ENCODE results near the gene TPO. TPM values are rescaled to one million over a fixed set of nuclear protein-coding genes. Genes with fewer than 3 reads are reported as not detected.
"Not testable (repeated sequence)": the region's sequence is repeated elsewhere in the genome, so short reads cannot be mapped to it uniquely, and the experiment has no call there.

TPO gene
- total and polyA plus RNA-seq, 9 donors: 0.08 to 0.53 (median 0.18) TPM

DNA sequence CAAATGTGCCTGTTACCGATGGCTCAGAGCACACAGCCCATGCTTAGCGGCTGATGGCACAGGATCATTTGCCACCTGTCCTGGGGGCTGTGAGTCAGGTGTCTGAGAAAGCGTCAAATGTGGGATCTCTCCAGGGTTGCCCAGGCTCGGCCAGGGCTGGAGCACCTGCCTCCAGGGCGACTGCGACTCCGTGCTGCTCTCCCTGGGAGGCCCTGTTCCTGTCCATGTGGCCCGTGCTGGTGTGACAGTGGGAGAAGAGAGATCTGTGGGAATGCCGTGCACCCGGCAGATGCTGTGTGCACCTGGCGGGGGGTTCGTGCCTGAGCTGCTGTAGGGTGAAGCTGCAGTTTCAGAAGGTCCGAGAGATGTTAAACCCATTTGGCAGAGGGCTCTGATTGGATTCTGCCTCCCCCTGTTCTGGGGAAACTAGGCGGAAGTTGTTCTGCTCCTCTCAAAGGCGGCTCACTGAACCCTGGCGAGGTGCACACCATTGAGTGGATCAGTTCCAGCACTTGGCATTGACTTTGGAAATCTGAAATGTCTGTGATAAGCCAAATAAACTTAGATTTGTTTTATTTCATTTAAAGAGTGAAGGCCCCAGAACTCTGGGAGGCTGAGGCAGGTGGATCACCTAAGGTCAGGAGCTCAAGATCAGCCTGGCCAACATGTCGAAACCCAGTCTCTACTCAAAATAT, 34.7 kb upstream of the TPO start:
- 88% methylated on average over 15 of the region's 17 CpGs for WGBS (ENCODE audit: insufficient coverage)
- no peaks in the 10 kb centered on the region for H3K4me1 ChIP-seq (ENCODE audit: control insufficient read depth, insufficient read depth, low read length)

GRCh38 chr2:1381644-1382043, 31.6 kb upstream of the TPO start:
- Histone ChIP-seq H3K27ac (ENCODE audit: low read length) (no peak overlapping the region), H3K4me3 (ENCODE audit: low read length) (no peak overlapping the region), H3K27me3 (ENCODE audit: control insufficient read depth, insufficient read depth, low read length) (peaks cover 2% of the 10 kb centered on the region), H3K4me1 (ENCODE audit: control insufficient read depth, insufficient read depth, low read length) (no peaks in the 10 kb centered on the region), H3K9me3 (replicated peaks; ENCODE audit: control insufficient read depth, low read depth, low read length) (no peaks in the 10 kb centered on the region), H3K36me3 (ENCODE audit: control insufficient read depth, insufficient read depth, low read length) (no peaks in the 10 kb centered on the region)
- WGBS (ENCODE audit: insufficient coverage): no CpG with 5 or more reads among the region's 3 CpGs
- DNase-seq: no peak

More for the DNA sequence above, 34.7 kb upstream of the TPO start:
- Histone ChIP-seq H3K4me3 (ENCODE audit: low read length) (no peak overlapping the region), H3K9me3 (replicated peaks; ENCODE audit: control insufficient read depth, low read depth, low read length) (no peaks in the 10 kb centered on the region), H3K27ac (ENCODE audit: low read length) (no peak overlapping the region), H3K36me3 (ENCODE audit: control insufficient read depth, insufficient read depth, low read length) (no peaks in the 10 kb centered on the region), H3K27me3 (ENCODE audit: control insufficient read depth, insufficient read depth, low read length) (peaks cover 4% of the 10 kb centered on the region)
- DNase-seq: no peak

DNA sequence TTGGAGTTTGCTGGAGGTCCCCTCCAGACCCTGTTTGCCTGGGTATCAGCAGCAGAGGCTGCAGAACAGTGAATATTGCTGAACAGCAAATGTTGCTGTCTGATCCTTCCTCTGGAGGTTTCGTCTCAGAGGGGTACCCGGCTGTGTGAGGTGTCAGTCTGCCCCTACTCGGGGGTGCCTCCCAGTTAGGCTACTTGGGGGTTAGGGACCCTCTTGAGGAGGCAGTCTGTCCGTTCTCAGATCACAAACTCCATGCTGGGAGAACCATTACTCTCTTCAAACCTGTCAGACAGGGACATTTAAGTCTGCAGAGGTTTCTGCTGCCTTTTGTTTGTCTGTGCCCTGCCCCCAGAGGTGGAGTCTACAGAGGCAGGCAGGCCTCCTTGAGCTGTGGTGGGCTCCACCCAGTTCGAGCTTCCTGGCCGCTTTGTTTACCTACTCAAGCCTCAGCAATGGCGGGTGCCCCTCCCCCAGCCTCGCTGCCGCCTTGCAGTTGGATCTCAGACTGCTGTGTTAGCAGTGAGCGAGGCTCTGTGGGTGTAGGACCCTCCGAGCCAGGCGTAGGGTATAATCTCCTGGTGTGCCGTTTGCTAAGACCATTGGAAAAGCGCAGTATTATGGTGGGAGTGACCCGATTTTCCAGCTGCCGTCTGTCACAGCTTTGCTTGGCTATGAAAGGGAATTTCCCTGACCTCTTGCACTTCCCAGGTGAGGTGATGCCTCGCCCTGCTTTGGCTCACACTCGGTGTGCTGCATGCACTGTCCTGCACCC, 25.1 kb upstream of the TPO start:
- not testable (repeated sequence) for H3K27ac ChIP-seq (ENCODE audit: low read length); H3K4me1 ChIP-seq (ENCODE audit: control insufficient read depth, insufficient read depth, low read length); H3K4me3 ChIP-seq (ENCODE audit: low read length); DNase-seq; H3K9me3 ChIP-seq (replicated peaks; ENCODE audit: control insufficient read depth, low read depth, low read length); H3K36me3 ChIP-seq (ENCODE audit: control insufficient read depth, insufficient read depth, low read length); H3K27me3 ChIP-seq (ENCODE audit: control insufficient read depth, insufficient read depth, low read length)
- 71% methylated on average over 10 of the region's 18 CpGs for WGBS (ENCODE audit: insufficient coverage)

- not testable (repeated sequence) for H3K4me1 ChIP-seq (ENCODE audit: control insufficient read depth, insufficient read depth, low read length); H3K4me3 ChIP-seq (ENCODE audit: low read length)
- WGBS (ENCODE audit: insufficient coverage): 100% methylated on average over 1 of the region's 6 CpGs
Measured at GRCh38 chr2:1390118-1390517, 23.1 kb upstream of the TPO start.

DNA sequence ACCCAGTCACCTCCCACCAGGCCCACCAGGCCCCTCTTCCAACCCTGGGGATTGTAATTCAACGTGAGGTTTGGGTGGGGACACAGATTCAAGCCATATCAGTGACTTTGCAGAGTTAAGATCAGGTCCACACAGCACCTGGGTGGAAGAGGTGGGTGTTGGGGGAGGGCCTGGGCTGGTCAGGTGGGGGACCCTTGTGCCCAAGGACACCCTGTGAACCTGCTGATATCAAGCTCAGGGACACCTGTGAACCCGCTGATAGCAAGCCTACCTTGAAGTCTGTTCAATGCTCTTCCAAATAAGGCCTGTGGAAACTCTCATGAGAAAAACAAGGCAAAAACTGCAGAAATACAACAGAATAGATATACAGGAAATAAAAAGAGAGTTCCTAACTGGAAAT, 19.9 kb upstream of the TPO start:
- H3K4me1 ChIP-seq (ENCODE audit: control insufficient read depth, insufficient read depth, low read length): no peaks in the 10 kb centered on the region
- H3K27ac ChIP-seq (ENCODE audit: low read length): no peak overlapping the region
- no peaks in the 10 kb centered on the region for H3K36me3 ChIP-seq (ENCODE audit: control insufficient read depth, insufficient read depth, low read length)
- no peak overlapping the region for H3K4me3 ChIP-seq (ENCODE audit: low read length)
- DNase-seq: no peak
- WGBS (ENCODE audit: insufficient coverage): no CpG with 5 or more reads among the region's 2 CpGs
- no peaks in the 10 kb centered on the region for H3K9me3 ChIP-seq (replicated peaks; ENCODE audit: control insufficient read depth, low read depth, low read length)
- no peaks in the 10 kb centered on the region for H3K27me3 ChIP-seq (ENCODE audit: control insufficient read depth, insufficient read depth, low read length)

More at GRCh38 chr2:1390118-1390517, 23.1 kb upstream of the TPO start:
- H3K36me3 ChIP-seq (ENCODE audit: control insufficient read depth, insufficient read depth, low read length); DNase-seq; H3K27ac ChIP-seq (ENCODE audit: low read length); H3K27me3 ChIP-seq (ENCODE audit: control insufficient read depth, insufficient read depth, low read length); H3K9me3 ChIP-seq (replicated peaks; ENCODE audit: control insufficient read depth, low read depth, low read length): not testable (repeated sequence)

GRCh38 chr2:1394709-1395408, 18.4 kb upstream of the TPO start:
- Histone ChIP-seq H3K9me3 (replicated peaks; ENCODE audit: control insufficient read depth, low read depth, low read length) (no peaks in the 10 kb centered on the region), H3K27me3 (ENCODE audit: control insufficient read depth, insufficient read depth, low read length) (no peaks in the 10 kb centered on the region), H3K27ac (ENCODE audit: low read length) (no peak overlapping the region), H3K36me3 (ENCODE audit: control insufficient read depth, insufficient read depth, low read length) (no peaks in the 10 kb centered on the region), H3K4me1 (ENCODE audit: control insufficient read depth, insufficient read depth, low read length) (no peaks in the 10 kb centered on the region), H3K4me3 (ENCODE audit: low read length) (no peak overlapping the region)
- WGBS (ENCODE audit: insufficient coverage): 40% methylated on average over 1 of the region's 7 CpGs
- DNase-seq: no peak

DNA sequence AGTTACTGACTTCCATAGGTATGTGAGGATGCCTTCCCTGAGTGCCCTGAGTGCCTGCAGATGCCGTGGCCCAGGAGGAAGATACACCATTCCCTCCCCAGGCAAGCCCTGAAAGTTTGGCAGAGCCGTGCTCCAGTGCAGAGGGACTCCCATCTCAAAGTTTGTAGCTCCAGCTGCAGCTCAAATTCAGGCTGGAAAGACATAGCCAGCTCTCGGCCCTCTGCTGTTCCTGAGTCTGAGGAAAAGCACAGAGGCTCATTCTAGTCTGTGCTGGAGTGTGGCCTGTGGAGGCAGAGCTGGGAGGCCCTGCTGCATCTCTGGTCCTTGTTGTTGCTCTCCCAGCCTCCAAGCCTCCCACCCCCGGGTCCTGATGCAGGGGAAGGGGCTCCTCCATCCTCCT, 15.9 kb upstream of the TPO start:
- H3K9me3 ChIP-seq (replicated peaks; ENCODE audit: control insufficient read depth, low read depth, low read length): no peaks in the 10 kb centered on the region
- no peak overlapping the region for H3K27ac ChIP-seq (ENCODE audit: low read length)
- no peaks in the 10 kb centered on the region for H3K27me3 ChIP-seq (ENCODE audit: control insufficient read depth, insufficient read depth, low read length)
- peak; percentile 70 for DNase-seq
- WGBS (ENCODE audit: insufficient coverage): 27% methylated on average over 4 of the region's 4 CpGs
- no peaks in the 10 kb centered on the region for H3K36me3 ChIP-seq (ENCODE audit: control insufficient read depth, insufficient read depth, low read length)
- H3K4me1 ChIP-seq (ENCODE audit: control insufficient read depth, insufficient read depth, low read length): no peaks in the 10 kb centered on the region
- H3K4me3 ChIP-seq (ENCODE audit: low read length): no peak overlapping the region

GRCh38 chr2:1398191-1398590, 15.1 kb upstream of the TPO start:
- no peak overlapping the region for H3K4me3 ChIP-seq (ENCODE audit: low read length)
- WGBS (ENCODE audit: insufficient coverage): 86% methylated on average over 5 of the region's 7 CpGs
- H3K4me1 ChIP-seq (ENCODE audit: control insufficient read depth, insufficient read depth, low read length): no peaks in the 10 kb centered on the region
- H3K36me3 ChIP-seq (ENCODE audit: control insufficient read depth, insufficient read depth, low read length): no peaks in the 10 kb centered on the region
- H3K27me3 ChIP-seq (ENCODE audit: control insufficient read depth, insufficient read depth, low read length): no peaks in the 10 kb centered on the region
- DNase-seq: no peak
- no peaks in the 10 kb centered on the region for H3K9me3 ChIP-seq (replicated peaks; ENCODE audit: control insufficient read depth, low read depth, low read length)
- H3K27ac ChIP-seq (ENCODE audit: low read length): no peak overlapping the region

GRCh38 chr2:1400943-1401735, 12.1 kb upstream of the TPO start:
- 85% methylated on average over 7 of the region's 8 CpGs for WGBS (ENCODE audit: insufficient coverage)
- DNase-seq: no peak
- no peaks in the 10 kb centered on the region for H3K27me3 ChIP-seq (ENCODE audit: control insufficient read depth, insufficient read depth, low read length)
- H3K36me3 ChIP-seq (ENCODE audit: control insufficient read depth, insufficient read depth, low read length): no peaks in the 10 kb centered on the region
- H3K9me3 ChIP-seq (replicated peaks; ENCODE audit: control insufficient read depth, low read depth, low read length): no peaks in the 10 kb centered on the region
- H3K4me3 ChIP-seq (ENCODE audit: low read length): no peak overlapping the region
- H3K27ac ChIP-seq (ENCODE audit: low read length): no peak overlapping the region
- no peaks in the 10 kb centered on the region for H3K4me1 ChIP-seq (ENCODE audit: control insufficient read depth, insufficient read depth, low read length)

DNA sequence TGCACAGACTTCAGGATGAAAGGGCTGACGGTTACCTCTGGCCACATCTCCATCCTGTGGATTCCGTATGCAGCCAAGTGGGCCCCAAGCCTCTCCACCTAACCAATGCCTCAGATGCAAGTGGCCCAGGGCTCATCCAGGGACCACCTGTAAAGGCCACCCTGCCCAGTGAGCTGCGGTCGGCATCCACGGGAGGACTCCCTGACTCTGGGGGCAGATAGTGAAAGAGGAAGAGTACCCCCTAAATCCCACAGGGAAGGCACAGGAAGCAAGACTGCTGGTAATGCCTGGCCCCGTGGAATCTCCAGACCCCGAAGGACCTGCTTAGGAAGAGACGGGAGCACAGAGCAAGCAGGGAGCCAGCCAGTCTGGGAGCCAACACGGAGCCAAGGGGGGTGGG, 11.2 kb upstream of the TPO start:
- H3K4me3 ChIP-seq (ENCODE audit: low read length): no peak overlapping the region
- H3K4me1 ChIP-seq (ENCODE audit: control insufficient read depth, insufficient read depth, low read length): no peaks in the 10 kb centered on the region
- no peaks in the 10 kb centered on the region for H3K36me3 ChIP-seq (ENCODE audit: control insufficient read depth, insufficient read depth, low read length)
- H3K27me3 ChIP-seq (ENCODE audit: control insufficient read depth, insufficient read depth, low read length): no peaks in the 10 kb centered on the region
- H3K27ac ChIP-seq (ENCODE audit: low read length): no peak overlapping the region
- DNase-seq: no peak
- no peaks in the 10 kb centered on the region for H3K9me3 ChIP-seq (replicated peaks; ENCODE audit: control insufficient read depth, low read depth, low read length)
- 70% methylated on average over 6 of the region's 9 CpGs for WGBS (ENCODE audit: insufficient coverage)
